Sigmoid colon (tissue), 7 donors: ENCODE results near the gene DBN1. TPM values are rescaled to one million over a fixed set of nuclear protein-coding genes. Genes with fewer than 3 reads are reported as not detected.

Experiments
- DNase-seq: peaks from one replicate; pipeline ENCODE4 v3.0.0-alpha.2; 2019
- H3K27ac ChIP-seq, 4 donors: fragments of 200-600 bp; sonication (generic); one replicate each; pipeline ENCODE4 v1.5.1; 2016 to 2019; ENCODE audit warnings: mild to moderate bottlenecking in 1 of 4
- H3K27me3 ChIP-seq, 3 donors: fragments of 200-600 bp; sonication (generic); one replicate each; pipeline ENCODE4 v1.5.1; 2019; ENCODE audit warnings: mild to moderate bottlenecking in 1 of 3
- H3K36me3 ChIP-seq, 4 donors: fragments of 200-600 bp; sonication (generic); one replicate each; pipeline ENCODE4 v1.5.1; 2016 to 2019
- H3K4me1 ChIP-seq, 4 donors: fragments of 200-600 bp; sonication (generic); one replicate each; pipeline ENCODE4 v1.5.1; 2017 to 2019
- H3K4me3 ChIP-seq, 4 donors: fragments of 200-600 bp; sonication (generic); one replicate each; pipeline ENCODE4 v1.5.1; 2017 to 2019; ENCODE audit warnings: mild to moderate bottlenecking in 2 of 4, moderate library complexity in 1 of 4
- H3K9me3 ChIP-seq, 4 donors: fragments of 200-600 bp in 3 of 4; sonication (generic) in 3 of 4; one replicate each; pipeline versions ENCODE4 v1.5.1 to v1.6.1; 2013 to 2019
- EP300 ChIP-seq, 4 donors: sonication (generic); formaldehyde crosslinking; IDR thresholded peaks; one replicate each; pipeline ENCODE4 v1.6.1; 2017; ENCODE audit warnings: antibody characterized with exemption in 4 of 4
- POLR2A ChIP-seq, 2 donors: fragments of 450-650 bp; IDR thresholded peaks; one replicate each; pipeline ENCODE4 v1.6.1; 2016; ENCODE audit warnings: antibody characterized with exemption in 2 of 2, mild to moderate bottlenecking in 2 of 2, moderate library complexity in 2 of 2
- POLR2AphosphoS5 ChIP-seq, 4 donors: sonication (generic); formaldehyde crosslinking; IDR thresholded peaks; one replicate each; pipeline ENCODE4 v1.6.1; 2017; ENCODE audit warnings: antibody characterized with exemption in 4 of 4
- WGBS, 2 donors: extraction: QIAGEN DNeasy Blood & Tissue Kit; methylation state at CpG; one replicate each; pipeline ENCODE4 v1.1.7; 2013; 5-methylcytosine and 5-hydroxymethylcytosine counted together
- intact Hi-C: fragments of 100-400 bp; cut with DNase I; formaldehyde crosslinking; loops from one replicate; pipeline ENCODE4 v1.15.1; 2023
- polyA plus RNA-seq, 3 donors: library from polyadenylated mRNA; stranded (reverse); fragments of 200-250 nt; gene quantifications; one replicate each; pipeline ENCODE4 v1.2.3, GENCODE V29; 2013
- total RNA-seq, 4 donors: library from RNA; depleted of rRNA; stranded (reverse); fragments of >200 nt; gene quantifications; one replicate each; pipeline ENCODE4 v1.1.0, GENCODE V29; 2016
- TF ChIP-seq, protein P1 (sequence below), 4 experiments: fragments of 450-650 bp in 3 of 4; fragments of 200-600 bp in 1 of 4; IDR thresholded peaks; one replicate each; pipeline ENCODE4 v1.5.1; 2016 to 2019; ENCODE audit warnings: antibody characterized with exemption in 4 of 4, mild to moderate bottlenecking in 3 of 4, moderate library complexity in 2 of 4
- donor health status: healthy with polysubstance abuse.
- donor health status: Bipolar disorder and iron deficiency.
- donor health status: healthy.

The DBN1 gene
- total and polyA plus RNA-seq, 7 donors = 6.0 to 100.0 (median 54.8) TPM

GRCh38 chr5:177491983-177492746 lies 18.7 kb upstream of the DBN1 start:
- intact Hi-C loops = no loop called here
- Histone ChIP-seq H3K9me3 (no peaks in the 10 kb centered on the region), H3K27ac (peak overlapping the region; percentile 95 to 99 (median 97)), H3K4me1 (peaks cover 0 to 95% (median 85%) of the 10 kb centered on the region in 4 donors), H3K27me3 (no peaks in the 10 kb centered on the region), H3K4me3 (peak overlapping the region in 3 of 4 donors; percentile 66 to 92 (median 81)), H3K36me3 (peaks cover 43 to 67% (median 56%) of the 10 kb centered on the region in 4 donors)
- WGBS, 2 donors = 92 to 94% methylated on average over 54 of the region's 54 CpGs
- no peak for DNase-seq
- TF ChIP-seq POLR2AphosphoS5 (IDR thresholded peaks at IDR 0.05) (peak in 1 of 4 donors; percentile 15), POLR2A (IDR thresholded peaks at IDR 0.05) (no peak), EP300 (IDR thresholded peaks at IDR 0.05) (no peak)
- TF ChIP-seq, protein P1, sequence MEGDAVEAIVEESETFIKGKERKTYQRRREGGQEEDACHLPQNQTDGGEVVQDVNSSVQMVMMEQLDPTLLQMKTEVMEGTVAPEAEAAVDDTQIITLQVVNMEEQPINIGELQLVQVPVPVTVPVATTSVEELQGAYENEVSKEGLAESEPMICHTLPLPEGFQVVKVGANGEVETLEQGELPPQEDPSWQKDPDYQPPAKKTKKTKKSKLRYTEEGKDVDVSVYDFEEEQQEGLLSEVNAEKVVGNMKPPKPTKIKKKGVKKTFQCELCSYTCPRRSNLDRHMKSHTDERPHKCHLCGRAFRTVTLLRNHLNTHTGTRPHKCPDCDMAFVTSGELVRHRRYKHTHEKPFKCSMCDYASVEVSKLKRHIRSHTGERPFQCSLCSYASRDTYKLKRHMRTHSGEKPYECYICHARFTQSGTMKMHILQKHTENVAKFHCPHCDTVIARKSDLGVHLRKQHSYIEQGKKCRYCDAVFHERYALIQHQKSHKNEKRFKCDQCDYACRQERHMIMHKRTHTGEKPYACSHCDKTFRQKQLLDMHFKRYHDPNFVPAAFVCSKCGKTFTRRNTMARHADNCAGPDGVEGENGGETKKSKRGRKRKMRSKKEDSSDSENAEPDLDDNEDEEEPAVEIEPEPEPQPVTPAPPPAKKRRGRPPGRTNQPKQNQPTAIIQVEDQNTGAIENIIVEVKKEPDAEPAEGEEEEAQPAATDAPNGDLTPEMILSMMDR (IDR thresholded peaks at IDR 0.05) = no peak

DNA sequence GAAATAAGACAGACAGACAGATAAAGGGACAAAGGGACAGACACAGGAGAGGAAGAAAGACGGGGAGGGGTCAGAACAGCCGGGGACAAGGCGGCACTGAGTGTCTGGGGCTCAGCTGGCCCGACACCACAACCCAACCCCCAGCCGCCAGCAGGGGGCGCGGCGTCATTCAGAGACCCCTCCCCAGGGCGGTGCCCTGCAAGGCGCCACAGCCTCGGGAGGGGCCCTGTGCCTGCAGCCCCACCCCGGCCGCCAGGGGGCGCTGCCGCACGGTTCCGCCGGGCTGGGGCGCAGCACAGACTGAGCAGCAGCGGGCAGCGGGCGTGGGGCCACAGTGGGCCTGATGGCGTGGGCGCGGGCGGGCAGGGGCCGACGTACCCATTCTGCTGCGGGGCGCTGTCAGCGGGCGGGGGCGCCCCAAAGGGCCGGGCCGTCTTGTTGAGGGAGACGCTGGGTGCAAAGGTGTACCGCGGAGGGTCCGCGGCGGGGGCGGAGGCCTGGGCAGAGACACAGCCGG lies 18.1 kb upstream of the DBN1 start:
- H3K27ac ChIP-seq = peak overlapping the region; percentile 95 to 99 (median 97)

GRCh38 chr5:177490992-177491391 lies 17.6 kb upstream of the DBN1 start:
- H3K27me3 ChIP-seq = no peaks in the 10 kb centered on the region
- TF ChIP-seq POLR2AphosphoS5 (IDR thresholded peaks at IDR 0.05) = no peak
- TF ChIP-seq, protein P1 (IDR thresholded peaks at IDR 0.05) = no peak
- no peak for TF ChIP-seq POLR2A (IDR thresholded peaks at IDR 0.05)
- TF ChIP-seq EP300 (IDR thresholded peaks at IDR 0.05) = no peak
- H3K9me3 ChIP-seq = no peaks in the 10 kb centered on the region
- peaks cover 44 to 78% (median 61%) of the 10 kb centered on the region in 4 donors for H3K36me3 ChIP-seq
- H3K4me3 ChIP-seq = peak overlapping the region in 1 of 4 donors; percentile 92
- H3K4me1 ChIP-seq = peaks cover 0 to 97% (median 86%) of the 10 kb centered on the region in 4 donors
- intact Hi-C loops = no loop called here
- H3K27ac ChIP-seq = peak overlapping the region; percentile 95 to 99 (median 97)
- 79 to 91% methylated on average over 16 of the region's 16 CpGs for WGBS, 2 donors
- DNase-seq = no peak

More for the DNA sequence above, 18.1 kb upstream of the DBN1 start:
- 49 to 74% methylated on average over 43 of the region's 43 CpGs for WGBS, 2 donors
- intact Hi-C loops = no loop called here
- peaks cover 0 to 97% (median 86%) of the 10 kb centered on the region in 4 donors for H3K4me1 ChIP-seq
- peaks cover 44 to 74% (median 59%) of the 10 kb centered on the region in 4 donors for H3K36me3 ChIP-seq
- no peak for DNase-seq
- H3K9me3 ChIP-seq = no peaks in the 10 kb centered on the region
- TF ChIP-seq, protein P1 (IDR thresholded peaks at IDR 0.05) = peak; percentile 59 to 95 (median 80)
- no peak for TF ChIP-seq POLR2AphosphoS5 (IDR thresholded peaks at IDR 0.05)
- H3K27me3 ChIP-seq = no peaks in the 10 kb centered on the region
- H3K4me3 ChIP-seq = peak overlapping the region in 3 of 4 donors; percentile 66 to 92 (median 81)

GRCh38 chr5:177490311-177490991 lies 17.0 kb upstream of the DBN1 start:
- Histone ChIP-seq H3K9me3 (no peaks in the 10 kb centered on the region), H3K4me1 (peaks cover 0 to 97% (median 87%) of the 10 kb centered on the region in 4 donors), H3K27me3 (no peaks in the 10 kb centered on the region), H3K36me3 (peaks cover 44 to 83% (median 66%) of the 10 kb centered on the region in 4 donors), H3K4me3 (peak overlapping the region in 1 of 4 donors; percentile 92), H3K27ac (peak overlapping the region; percentile 95 to 99 (median 97))
- peak; percentile 90 for DNase-seq
- intact Hi-C loops = no loop called here
- no peak for TF ChIP-seq POLR2A (IDR thresholded peaks at IDR 0.05)
- TF ChIP-seq EP300 (IDR thresholded peaks at IDR 0.05) = no peak
- peak in 2 of 4 donors; percentile 44 to 59 for TF ChIP-seq POLR2AphosphoS5 (IDR thresholded peaks at IDR 0.05)
- TF ChIP-seq, protein P1 (IDR thresholded peaks at IDR 0.05) = no peak
- WGBS, 2 donors = 86 to 87% methylated on average over 15 of the region's 15 CpGs
